HepG2 (cell line): Measurements from ENCODE around the gene TPPP2. TPM values are rescaled to one million over a fixed set of nuclear protein-coding genes. Genes with fewer than 3 reads are reported as not detected.

Experiments
- ETV6 ChIP-seq: sonication (generic); formaldehyde crosslinking; conservative IDR thresholded peaks from 2 replicates; pipeline ENCODE4 v1.4.0; 2020; ENCODE audit warnings: missing genetic modification reagents
- GZF1 ChIP-seq: sonication (generic); formaldehyde crosslinking; IDR thresholded peaks from 2 replicates; pipeline ENCODE4 v1.5.1; 2020; ENCODE audit warnings: mild to moderate bottlenecking, missing genetic modification reagents
- HOXA5 ChIP-seq: sonication (generic); formaldehyde crosslinking; IDR thresholded peaks from 2 replicates; pipeline ENCODE4 v1.4.0; 2020; ENCODE audit warnings: missing genetic modification reagents
- MED8 ChIP-seq: sonication (generic); formaldehyde crosslinking; IDR thresholded peaks from 2 replicates; pipeline ENCODE4 v1.8.1; 2023; ENCODE audit warnings: mild to moderate bottlenecking, missing genetic modification reagents; ENCODE audit not compliant: insufficient replicate concordance
- ZFY ChIP-seq: sonication (generic); formaldehyde crosslinking; IDR thresholded peaks from 2 replicates; pipeline ENCODE4 v1.4.0; 2020; ENCODE audit warnings: missing genetic modification reagents
- ZKSCAN5 ChIP-seq: sonication (generic); formaldehyde crosslinking; IDR thresholded peaks from 2 replicates; pipeline ENCODE4 v1.5.1; 2020; ENCODE audit warnings: mild to moderate bottlenecking, missing genetic modification reagents
- ZNF224 ChIP-seq: sonication (generic); formaldehyde crosslinking; IDR thresholded peaks from 2 replicates; pipeline ENCODE4 v1.5.0; 2020; ENCODE audit warnings: mild to moderate bottlenecking, missing genetic modification reagents
- ZNF225 ChIP-seq: sonication (generic); formaldehyde crosslinking; IDR thresholded peaks from 2 replicates; pipeline ENCODE4 v1.4.0; 2020; ENCODE audit warnings: mild to moderate bottlenecking, missing genetic modification reagents
- ZNF615 ChIP-seq: sonication (generic); formaldehyde crosslinking; IDR thresholded peaks from 2 replicates; pipeline ENCODE4 v1.5.0; 2020; ENCODE audit warnings: mild to moderate bottlenecking, missing genetic modification reagents, borderline replicate concordance
- polyA plus RNA-seq, 8 experiments: library from polyadenylated mRNA; depleted of rRNA in 3 of 8; stranded (reverse) in 7 of 8; unstranded in 1 of 8; fragments of >200 nt; fragmentation: Illumina TruSeq in 4 of 8; extraction: Trizol in 4 of 8; gene quantifications; 2 replicates each; pipeline versions ENCODE4 v1.2.1 to v1.2.3, GENCODE V29; 2011 to 2016; ENCODE audit warnings: low read depth in 4 of 8, missing spikeins in 1 of 8, mixed read lengths in 1 of 8; ENCODE audit not compliant: insufficient read depth in 1 of 8
- total RNA-seq, 5 experiments: library from RNA; depleted of rRNA; stranded (reverse); fragments of >200 nt; fragmentation: Illumina TruSeq; extraction: Trizol; gene quantifications; 2 replicates each; pipeline ENCODE4 v1.2.3, GENCODE V29; 2016; ENCODE audit warnings: low read depth in 1 of 5
- TF ChIP-seq, protein P1 (sequence below): sonication (generic); formaldehyde crosslinking; IDR thresholded peaks from 2 replicates; pipeline ENCODE4 v1.4.0; 2020; ENCODE audit warnings: missing genetic modification reagents, borderline replicate concordance
- TF ChIP-seq, protein P2 (sequence below): sonication (generic); formaldehyde crosslinking; IDR thresholded peaks from 2 replicates; pipeline ENCODE4 v1.4.0; 2020; ENCODE audit warnings: missing genetic modification reagents
- TF ChIP-seq, protein P3 (sequence below), 2 experiments: fragments of 450-650 bp in 1 of 2; sonication (generic) in 1 of 2; formaldehyde crosslinking; IDR thresholded peaks; 2 replicates each; pipeline versions ENCODE4 v1.5.0 to v1.8.0; 2020 to 2022; ENCODE audit warnings: mild to moderate bottlenecking in 1 of 2, missing genetic modification reagents in 1 of 2
- TF ChIP-seq, protein P4 (sequence below): conservative IDR thresholded peaks from 2 replicates; pipeline ENCODE4 v1.6.1; 2018; ENCODE audit warnings: missing genetic modification reagents
- TF ChIP-seq, protein P5 (sequence below): sonication (generic); formaldehyde crosslinking; IDR thresholded peaks from 2 replicates; pipeline ENCODE4 v1.4.0; 2020; ENCODE audit warnings: mild to moderate bottlenecking, missing genetic modification reagents

TPPP2 gene
- total and polyA plus RNA-seq, 2 of the 13 experiments (the other 11 are each of a cell fraction or from before 2014, with no cell fraction given), result 0.58 to 4.2 TPM

DNA sequence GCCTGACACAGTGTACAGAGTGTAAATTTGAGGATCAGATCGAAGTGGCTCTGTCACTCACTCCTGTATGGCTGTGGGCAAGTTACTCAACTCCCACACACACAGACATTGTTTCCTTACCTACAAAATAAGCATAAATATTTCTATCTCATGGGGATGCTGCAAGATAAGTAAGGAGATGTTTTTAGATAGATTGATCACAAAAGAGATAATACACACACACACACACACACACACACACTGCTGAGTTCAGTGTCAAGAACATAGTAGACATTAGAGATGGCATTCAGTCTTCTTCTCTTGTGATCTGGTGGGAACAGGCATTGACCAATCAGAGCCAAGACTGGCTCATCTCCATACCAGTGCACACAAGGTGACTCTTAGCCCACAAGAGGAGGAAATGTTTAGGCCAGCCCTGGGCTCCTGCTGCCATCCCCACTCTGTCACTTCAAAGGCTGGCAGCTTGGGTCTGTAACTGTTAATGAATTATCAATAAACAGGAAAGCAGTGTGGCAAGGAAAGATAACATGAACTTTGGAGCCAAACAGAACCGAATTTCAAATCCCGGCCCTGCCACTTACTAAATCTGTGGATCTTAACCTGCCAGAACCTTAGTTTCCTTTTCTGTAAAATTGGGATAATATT is 24.2 kb downstream of the TPPP2 start (continued):
- TF ChIP-seq, protein P1, sequence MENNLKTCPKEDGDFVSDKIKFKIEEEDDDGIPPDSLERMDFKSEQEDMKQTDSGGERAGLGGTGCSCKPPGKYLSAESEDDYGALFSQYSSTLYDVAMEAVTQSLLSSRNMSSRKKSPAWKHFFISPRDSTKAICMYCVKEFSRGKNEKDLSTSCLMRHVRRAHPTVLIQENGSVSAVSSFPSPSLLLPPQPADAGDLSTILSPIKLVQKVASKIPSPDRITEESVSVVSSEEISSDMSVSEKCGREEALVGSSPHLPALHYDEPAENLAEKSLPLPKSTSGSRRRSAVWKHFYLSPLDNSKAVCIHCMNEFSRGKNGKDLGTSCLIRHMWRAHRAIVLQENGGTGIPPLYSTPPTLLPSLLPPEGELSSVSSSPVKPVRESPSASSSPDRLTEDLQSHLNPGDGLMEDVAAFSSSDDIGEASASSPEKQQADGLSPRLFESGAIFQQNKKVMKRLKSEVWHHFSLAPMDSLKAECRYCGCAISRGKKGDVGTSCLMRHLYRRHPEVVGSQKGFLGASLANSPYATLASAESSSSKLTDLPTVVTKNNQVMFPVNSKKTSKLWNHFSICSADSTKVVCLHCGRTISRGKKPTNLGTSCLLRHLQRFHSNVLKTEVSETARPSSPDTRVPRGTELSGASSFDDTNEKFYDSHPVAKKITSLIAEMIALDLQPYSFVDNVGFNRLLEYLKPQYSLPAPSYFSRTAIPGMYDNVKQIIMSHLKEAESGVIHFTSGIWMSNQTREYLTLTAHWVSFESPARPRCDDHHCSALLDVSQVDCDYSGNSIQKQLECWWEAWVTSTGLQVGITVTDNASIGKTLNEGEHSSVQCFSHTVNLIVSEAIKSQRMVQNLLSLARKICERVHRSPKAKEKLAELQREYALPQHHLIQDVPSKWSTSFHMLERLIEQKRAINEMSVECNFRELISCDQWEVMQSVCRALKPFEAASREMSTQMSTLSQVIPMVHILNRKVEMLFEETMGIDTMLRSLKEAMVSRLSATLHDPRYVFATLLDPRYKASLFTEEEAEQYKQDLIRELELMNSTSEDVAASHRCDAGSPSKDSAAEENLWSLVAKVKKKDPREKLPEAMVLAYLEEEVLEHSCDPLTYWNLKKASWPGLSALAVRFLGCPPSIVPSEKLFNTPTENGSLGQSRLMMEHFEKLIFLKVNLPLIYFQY (CRISPR knock-in tag), result peak; percentile 90; the same call in 1 of the 2 replicates
- TF ChIP-seq, protein P2, sequence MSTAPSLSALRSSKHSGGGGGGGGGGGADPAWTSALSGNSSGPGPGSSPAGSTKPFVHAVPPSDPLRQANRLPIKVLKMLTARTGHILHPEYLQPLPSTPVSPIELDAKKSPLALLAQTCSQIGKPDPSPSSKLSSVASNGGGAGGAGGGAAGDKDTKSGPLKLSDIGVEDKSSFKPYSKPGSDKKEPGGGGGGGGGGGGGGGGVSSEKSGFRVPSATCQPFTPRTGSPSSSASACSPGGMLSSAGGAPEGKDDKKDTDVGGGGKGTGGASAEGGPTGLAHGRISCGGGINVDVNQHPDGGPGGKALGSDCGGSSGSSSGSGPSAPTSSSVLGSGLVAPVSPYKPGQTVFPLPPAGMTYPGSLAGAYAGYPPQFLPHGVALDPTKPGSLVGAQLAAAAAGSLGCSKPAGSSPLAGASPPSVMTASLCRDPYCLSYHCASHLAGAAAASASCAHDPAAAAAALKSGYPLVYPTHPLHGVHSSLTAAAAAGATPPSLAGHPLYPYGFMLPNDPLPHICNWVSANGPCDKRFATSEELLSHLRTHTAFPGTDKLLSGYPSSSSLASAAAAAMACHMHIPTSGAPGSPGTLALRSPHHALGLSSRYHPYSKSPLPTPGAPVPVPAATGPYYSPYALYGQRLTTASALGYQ (CRISPR knock-in tag), result peak; percentile 93
- TF ChIP-seq ZFY (CRISPR knock-in tag), result peak; percentile 48; the same call in 1 of the 2 replicates
- peak; percentile 74; the same call in 1 of the 2 replicates for TF ChIP-seq ETV6 (CRISPR knock-in tag)
- TF ChIP-seq ZNF615 (CRISPR knock-in tag), result peak; percentile 61; the same call in 1 of the 2 replicates
- TF ChIP-seq, protein P3, sequence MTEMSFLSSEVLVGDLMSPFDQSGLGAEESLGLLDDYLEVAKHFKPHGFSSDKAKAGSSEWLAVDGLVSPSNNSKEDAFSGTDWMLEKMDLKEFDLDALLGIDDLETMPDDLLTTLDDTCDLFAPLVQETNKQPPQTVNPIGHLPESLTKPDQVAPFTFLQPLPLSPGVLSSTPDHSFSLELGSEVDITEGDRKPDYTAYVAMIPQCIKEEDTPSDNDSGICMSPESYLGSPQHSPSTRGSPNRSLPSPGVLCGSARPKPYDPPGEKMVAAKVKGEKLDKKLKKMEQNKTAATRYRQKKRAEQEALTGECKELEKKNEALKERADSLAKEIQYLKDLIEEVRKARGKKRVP (CRISPR knock-in tag; IDR thresholded peaks at IDR 0.05), result peak in 1 of 2 experiments; percentile 72; a peak in 1 of 4 replicates
- TF ChIP-seq ZNF224 (CRISPR knock-in tag), result no peak
- TF ChIP-seq HOXA5, result peak; percentile 82
- TF ChIP-seq ZNF225 (CRISPR knock-in tag), result no peak
- peak; percentile 70 for TF ChIP-seq ZKSCAN5 (CRISPR knock-in tag)
- peak; percentile 96 for TF ChIP-seq MED8 (CRISPR knock-in tag)
- TF ChIP-seq, protein P4, sequence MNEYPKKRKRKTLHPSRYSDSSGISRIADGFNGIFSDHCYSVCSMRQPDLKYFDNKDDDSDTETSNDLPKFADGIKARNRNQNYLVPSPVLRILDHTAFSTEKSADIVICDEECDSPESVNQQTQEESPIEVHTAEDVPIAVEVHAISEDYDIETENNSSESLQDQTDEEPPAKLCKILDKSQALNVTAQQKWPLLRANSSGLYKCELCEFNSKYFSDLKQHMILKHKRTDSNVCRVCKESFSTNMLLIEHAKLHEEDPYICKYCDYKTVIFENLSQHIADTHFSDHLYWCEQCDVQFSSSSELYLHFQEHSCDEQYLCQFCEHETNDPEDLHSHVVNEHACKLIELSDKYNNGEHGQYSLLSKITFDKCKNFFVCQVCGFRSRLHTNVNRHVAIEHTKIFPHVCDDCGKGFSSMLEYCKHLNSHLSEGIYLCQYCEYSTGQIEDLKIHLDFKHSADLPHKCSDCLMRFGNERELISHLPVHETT (CRISPR knock-in tag), result no peak
- TF ChIP-seq GZF1 (CRISPR knock-in tag), result 0 out of 2 replicates have a peak, but pooled peaks have one; percentile 36
- TF ChIP-seq, protein P5, sequence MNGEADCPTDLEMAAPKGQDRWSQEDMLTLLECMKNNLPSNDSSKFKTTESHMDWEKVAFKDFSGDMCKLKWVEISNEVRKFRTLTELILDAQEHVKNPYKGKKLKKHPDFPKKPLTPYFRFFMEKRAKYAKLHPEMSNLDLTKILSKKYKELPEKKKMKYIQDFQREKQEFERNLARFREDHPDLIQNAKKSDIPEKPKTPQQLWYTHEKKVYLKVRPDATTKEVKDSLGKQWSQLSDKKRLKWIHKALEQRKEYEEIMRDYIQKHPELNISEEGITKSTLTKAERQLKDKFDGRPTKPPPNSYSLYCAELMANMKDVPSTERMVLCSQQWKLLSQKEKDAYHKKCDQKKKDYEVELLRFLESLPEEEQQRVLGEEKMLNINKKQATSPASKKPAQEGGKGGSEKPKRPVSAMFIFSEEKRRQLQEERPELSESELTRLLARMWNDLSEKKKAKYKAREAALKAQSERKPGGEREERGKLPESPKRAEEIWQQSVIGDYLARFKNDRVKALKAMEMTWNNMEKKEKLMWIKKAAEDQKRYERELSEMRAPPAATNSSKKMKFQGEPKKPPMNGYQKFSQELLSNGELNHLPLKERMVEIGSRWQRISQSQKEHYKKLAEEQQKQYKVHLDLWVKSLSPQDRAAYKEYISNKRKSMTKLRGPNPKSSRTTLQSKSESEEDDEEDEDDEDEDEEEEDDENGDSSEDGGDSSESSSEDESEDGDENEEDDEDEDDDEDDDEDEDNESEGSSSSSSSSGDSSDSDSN (CRISPR knock-in tag), result no peak; the same call in 1 of the 2 replicates
